H1 (cell line): ENCODE measurements around the gene ATAD3A. TPM values are rescaled to one million over a fixed set of nuclear protein-coding genes. Genes with fewer than 3 reads are reported as not detected.

Experiments used
- CTCF ChIA-PET: fragments of 300-600 bp; sonication (Branson Sonifier 250); formaldehyde crosslinking; loops from one replicate; lab custom pipeline; 2021; ENCODE audit not compliant: partially characterized antibody; lab: Charles Lee
- POLR2A ChIA-PET: fragments of 300-600 bp; sonication (Branson Sonifier 250); formaldehyde crosslinking; loops from one replicate; lab custom pipeline; 2021; ENCODE audit warnings: inconsistent platforms; ENCODE audit not compliant: partially characterized antibody; lab: Charles Lee
- DNase-seq, 2 experiments: peaks; one replicate each; pipeline versions ENCODE4 v3.0.0 to v3.0.0-alpha.2; 2010 to 2022; ENCODE audit warnings: low spot score in 2 of 2, low read depth in 1 of 2, mixed read lengths in 1 of 2
- FAIRE-seq: peaks from 2 replicates; lab custom pipeline; 2011; peaks lifted over from hg19 to GRCh38; lab: Jason Lieb, UNC
- H2AFZ ChIP-seq: 2 replicates; pipeline ENCODE4 v1.8.1; 2012; ENCODE audit warnings: low read length, inconsistent platforms
- H2AK5ac ChIP-seq: 2 replicates; pipeline ENCODE4 v1.6.1; 2013; ENCODE audit warnings: low read depth, low read length
- H2BK120ac ChIP-seq: replicated peaks from 2 replicates; pipeline ENCODE3; 2013; ENCODE audit warnings: low read depth, low read length, inconsistent platforms
- H2BK12ac ChIP-seq: 2 replicates; pipeline ENCODE4 v1.6.1; 2013; ENCODE audit warnings: low read depth, low read length
- H2BK15ac ChIP-seq: 2 replicates; pipeline ENCODE4 v1.6.1; 2013; ENCODE audit warnings: low read length
- H2BK20ac ChIP-seq: 2 replicates; pipeline ENCODE4 v1.6.1; 2013; ENCODE audit warnings: low read length
- H2BK5ac ChIP-seq: 2 replicates; pipeline ENCODE4 v1.6.1; 2013; ENCODE audit warnings: low read depth, low read length
- H3K14ac ChIP-seq: 2 replicates; pipeline ENCODE4 v1.6.1; 2013; ENCODE audit warnings: inconsistent platforms; ENCODE audit not compliant: insufficient read length
- H3K18ac ChIP-seq: 2 replicates; pipeline ENCODE4 v1.6.1; 2013; ENCODE audit warnings: low read length; ENCODE audit errors: extremely low read depth
- H3K23ac ChIP-seq: 2 replicates; pipeline ENCODE4 v1.6.1; 2013; ENCODE audit warnings: inconsistent platforms; ENCODE audit not compliant: insufficient read length
- H3K23me2 ChIP-seq: 2 replicates; pipeline ENCODE4 v1.6.1; 2013; ENCODE audit warnings: low read depth, low read length
- H3K27ac ChIP-seq: 2 replicates; pipeline ENCODE4 v1.6.1; 2011; ENCODE audit warnings: low read depth, low read length, inconsistent platforms
- H3K27me3 ChIP-seq, 4 experiments: replicated peaks in 1 of 4; 1 replicate in 1 of 4; 2 replicates in 3 of 4; pipeline versions ENCODE4 v1.6.1 to v1.8.1; 2011 to 2013; ENCODE audit warnings: low read length in 3 of 4, mild to moderate bottlenecking in 3 of 4, inconsistent platforms in 2 of 4, mixed read lengths in 2 of 4, moderate library complexity in 1 of 4; ENCODE audit not compliant: control insufficient read depth in 3 of 4, insufficient read depth in 3 of 4; ENCODE audit errors: extremely low read depth in 1 of 4
- H3K36me3 ChIP-seq, 4 experiments: 2 replicates each; pipeline versions ENCODE4 v1.6.1 to v1.8.1; 2011 to 2013; ENCODE audit warnings: mild to moderate bottlenecking in 4 of 4, low read length in 3 of 4, moderate library complexity in 2 of 4, control low read depth in 1 of 4, inconsistent platforms in 1 of 4; ENCODE audit not compliant: insufficient read depth in 4 of 4, control insufficient read depth in 2 of 4
- H3K4ac ChIP-seq: replicated peaks from 2 replicates; pipeline ENCODE3; 2013; ENCODE audit warnings: low read length, low read depth, mixed read lengths, inconsistent platforms; ENCODE audit not compliant: insufficient read length
- H3K4me1 ChIP-seq, 4 experiments: replicated peaks in 1 of 4; 1 replicate in 1 of 4; 2 replicates in 3 of 4; pipeline versions ENCODE4 v1.6.1 to v1.8.1; 2011 to 2013; ENCODE audit warnings: low read length in 3 of 4, inconsistent platforms in 2 of 4, mixed read lengths in 1 of 4; ENCODE audit not compliant: insufficient read depth in 4 of 4, control insufficient read depth in 3 of 4
- H3K4me2 ChIP-seq, 2 experiments: 2 replicates each; pipeline versions ENCODE4 v1.6.1 to v1.8.1; 2011 to 2013; ENCODE audit warnings: low read depth in 2 of 2, low read length in 2 of 2, control low read depth in 1 of 2, inconsistent platforms in 1 of 2, mild to moderate bottlenecking in 1 of 2; ENCODE audit not compliant: insufficient read depth in 1 of 2
- H3K4me3 ChIP-seq, 4 experiments: fragments of 200-600, 300-600 bp in 1 of 4; sonication (generic), shearing (Covaris generic), sonication (Bioruptor Twin) in 1 of 4; 2 replicates each; pipeline versions ENCODE4 v1.5.1 to v1.8.1; 2011 to 2016; ENCODE audit warnings: low read length in 4 of 4, low read depth in 3 of 4, control low read depth in 2 of 4, inconsistent platforms in 2 of 4, mild to moderate bottlenecking in 2 of 4, mixed read lengths in 1 of 4, moderate library complexity in 1 of 4; ENCODE audit not compliant: insufficient read depth in 2 of 4; ENCODE audit errors: extremely low read depth in 1 of 4
- H3K56ac ChIP-seq: replicated peaks from 2 replicates; pipeline ENCODE3; 2013; ENCODE audit warnings: low read depth, mild to moderate bottlenecking, mixed read lengths, low read length, inconsistent platforms; ENCODE audit not compliant: insufficient read length
- H3K79me1 ChIP-seq: 2 replicates; pipeline ENCODE4 v1.6.1; 2013; ENCODE audit warnings: low read depth, low read length, control low read depth
- H3K79me2 ChIP-seq, 2 experiments: 2 replicates each; pipeline versions ENCODE4 v1.6.1 to v1.8.1; 2012 to 2013; ENCODE audit warnings: low read length in 2 of 2, mild to moderate bottlenecking in 2 of 2, inconsistent platforms in 1 of 2; ENCODE audit not compliant: insufficient read depth in 2 of 2, control insufficient read depth in 1 of 2
- H3K9ac ChIP-seq, 4 experiments: replicated peaks in 1 of 4; 1 replicate in 1 of 4; 2 replicates in 3 of 4; pipeline versions ENCODE4 v1.6.1 to v1.8.1; 2011 to 2013; ENCODE audit warnings: low read depth in 3 of 4, low read length in 3 of 4, control low read depth in 2 of 4, mild to moderate bottlenecking in 2 of 4, moderate library complexity in 2 of 4, inconsistent platforms in 1 of 4; ENCODE audit errors: extremely low read depth in 1 of 4
- H3K9me3 ChIP-seq, 2 experiments: 2 replicates each; pipeline versions ENCODE4 v1.6.1 to v1.8.1; 2012 to 2013; ENCODE audit warnings: mild to moderate bottlenecking in 2 of 2, moderate library complexity in 2 of 2, control low read depth in 1 of 2, inconsistent platforms in 1 of 2, low read depth in 1 of 2, low read length in 1 of 2, mixed read lengths in 1 of 2; ENCODE audit not compliant: insufficient read depth in 2 of 2
- H4K20me1 ChIP-seq, 2 experiments: replicated peaks in 1 of 2; 2 replicates each; pipeline versions ENCODE3 to v1.8.1; 2011 to 2013; ENCODE audit warnings: inconsistent platforms in 2 of 2, low read length in 2 of 2, mild to moderate bottlenecking in 1 of 2; ENCODE audit not compliant: insufficient read depth in 2 of 2, control insufficient read depth in 1 of 2
- H4K5ac ChIP-seq: 2 replicates; pipeline ENCODE4 v1.6.1; 2013; ENCODE audit warnings: low read length, low read depth, mixed read lengths, inconsistent platforms; ENCODE audit not compliant: insufficient read length
- H4K8ac ChIP-seq: 2 replicates; pipeline ENCODE4 v1.8.0; 2013; ENCODE audit warnings: mild to moderate bottlenecking, moderate library complexity, low read length, inconsistent platforms; ENCODE audit not compliant: insufficient read depth; ENCODE audit errors: extremely low read depth
- H4K91ac ChIP-seq: replicated peaks from 2 replicates; pipeline ENCODE3; 2013; ENCODE audit warnings: low read length, mixed read lengths, inconsistent platforms; ENCODE audit not compliant: insufficient read length
- JUND ChIP-seq: IDR thresholded peaks from 2 replicates; pipeline ENCODE4 v1.6.1; 2011; ENCODE audit warnings: mild to moderate bottlenecking, improper control_type of control experiment, low read length
- MAX ChIP-seq: IDR thresholded peaks from 2 replicates; pipeline ENCODE4 v1.6.1; 2012; ENCODE audit warnings: inconsistent platforms
- NANOG ChIP-seq: IDR thresholded peaks from 2 replicates; pipeline ENCODE4 v1.6.1; 2011; ENCODE audit warnings: low read length, low read depth, mild to moderate bottlenecking, inconsistent platforms; ENCODE audit not compliant: insufficient read depth, poor library complexity, severe bottlenecking
- SIN3A ChIP-seq, 2 experiments: IDR thresholded peaks in 1 of 2; conservative IDR thresholded peaks in 1 of 2; 2 replicates each; pipeline ENCODE4 v1.6.1; 2011 to 2012; ENCODE audit warnings: low read length in 2 of 2, improper control_type of control experiment in 1 of 2, low read depth in 1 of 2, mild to moderate bottlenecking in 1 of 2
- TAF7 ChIP-seq: optimal IDR thresholded peaks from 2 replicates; pipeline ENCODE3; 2011; ENCODE audit warnings: low read depth, mild to moderate bottlenecking, inconsistent platforms, low read length, moderate library complexity, borderline replicate concordance
- YY1 ChIP-seq: IDR thresholded peaks from 2 replicates; pipeline ENCODE4 v1.6.1; 2011; ENCODE audit warnings: low read depth, mild to moderate bottlenecking, low read length
- WGBS, 2 experiments: shearing (Covaris generic) in 1 of 2; methylation state at CpG; one replicate each; pipeline versions ENCODE4 v1.1.6 to v1.1.7; 2013 to 2015; ENCODE audit warnings: low lambda C conversion rate in 2 of 2, mixed read lengths in 2 of 2, inconsistent platforms in 1 of 2, low coverage in 1 of 2, missing lambda C conversion rate in 1 of 2; ENCODE audit not compliant: insufficient replicate concordance in 2 of 2, insufficient coverage in 1 of 2, insufficient read length in 1 of 2; ENCODE audit errors: extremely low coverage in 1 of 2, missing lambda C conversion rate in 1 of 2; 5-methylcytosine and 5-hydroxymethylcytosine counted together
- polyA plus RNA-seq, 7 experiments: library from polyadenylated mRNA; depleted of rRNA in 3 of 7; stranded (reverse) in 5 of 7; unstranded in 2 of 7; fragments of >200 nt in 5 of 7; fragments of 200-250 nt in 2 of 7; gene quantifications; 1 replicate in 5 of 7; 2 replicates in 1 of 7; 4 replicates in 1 of 7; pipeline versions ENCODE4 v1.2.1 to v1.2.3, GENCODE V29; 2011 to 2013; ENCODE audit warnings: missing spikeins in 2 of 7, mixed read lengths in 2 of 7
- total RNA-seq: library from RNA; stranded (reverse); fragmentation: NEBNext Ultra II Directional; extraction: Animal tissue kit (Norgen Biotek cat#: 25700); gene quantifications from 2 replicates; pipeline ENCODE4 v1.2.1, GENCODE V29; 2021

ATAD3A gene
- total and polyA plus RNA-seq, 2 of the 8 experiments (the other 6 are each of a cell fraction or from before 2014, with no cell fraction given), result 28.3 to 64.7 TPM

DNA sequence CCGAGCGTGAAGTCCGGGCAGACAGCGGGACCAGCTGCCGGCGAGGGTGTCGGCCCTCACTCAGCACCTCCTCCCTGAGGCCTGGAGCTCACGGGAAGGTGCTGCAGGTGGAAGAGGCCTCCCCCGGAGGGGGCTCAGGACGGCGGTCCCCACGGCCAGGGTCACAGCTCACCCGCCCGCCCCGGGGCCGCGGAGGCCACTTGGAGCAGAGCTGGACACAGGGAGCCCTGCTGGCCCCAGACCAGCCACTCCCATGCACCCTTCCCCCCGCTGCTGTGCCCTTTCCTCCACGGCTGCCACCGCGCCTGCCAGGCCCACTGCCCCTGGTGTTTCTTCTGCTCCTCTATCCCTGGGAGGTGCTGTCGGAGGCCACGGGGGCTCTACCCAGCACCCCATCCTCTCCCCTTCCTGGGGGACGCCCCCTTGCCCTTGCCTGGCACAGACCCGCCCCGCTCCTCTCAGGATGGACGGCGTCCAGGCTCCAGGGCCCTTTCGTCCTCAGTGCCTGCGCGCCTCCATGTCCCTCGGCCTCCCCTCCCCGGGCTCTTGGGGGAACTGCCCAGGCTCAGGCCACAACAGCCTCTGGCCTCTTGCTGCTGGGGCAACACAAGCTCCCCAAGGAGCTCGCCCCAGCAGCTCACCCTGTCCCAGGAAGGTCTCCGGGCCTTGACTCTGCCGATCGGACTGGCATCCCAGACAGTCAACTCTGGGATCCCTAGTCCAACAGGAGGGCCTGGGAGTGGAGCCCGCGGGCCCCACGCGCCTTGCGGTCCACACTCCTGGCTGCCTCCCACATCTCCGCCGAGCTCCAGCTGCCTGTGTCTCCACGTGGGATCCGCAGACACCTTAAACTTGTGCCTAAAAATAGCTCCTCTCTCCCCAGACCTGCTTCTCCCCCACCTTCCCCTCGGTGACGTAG, 24.3 kb downstream of the ATAD3A start:
- Histone ChIP-seq H3K56ac (no peak overlapping the region), H3K23ac (no peak overlapping the region), H3K4me1 (peaks cover 0 to 9% (median 3%) of the 10 kb centered on the region in 4 experiments; a peak in 3 of 7 replicates), H3K79me2 (peaks cover 0 to 5% of the 10 kb centered on the region in 2 experiments; a peak in 1 of 4 replicates), H3K4me2 (no peak overlapping the region), H2AK5ac (no peak overlapping the region), H3K36me3 (peaks cover 0 to 7% (median 3%) of the 10 kb centered on the region in 4 experiments; a peak in 3 of 8 replicates), H2BK15ac (no peak overlapping the region), H2BK20ac (no peak overlapping the region), H3K4ac (no peak overlapping the region), H3K9ac (0 out of 7 replicates have a peak overlapping the region, but pooled peaks of 1 of the 4 experiments have one; percentile 14), H2BK12ac (no peak overlapping the region), H3K27me3 (no peaks in the 10 kb centered on the region), H2BK120ac (no peak overlapping the region), H3K9me3 (no peaks in the 10 kb centered on the region), H2AFZ (no peak overlapping the region), H4K91ac (no peak overlapping the region), H3K23me2 (peaks cover 10% of the 10 kb centered on the region; the same call in 1 of the 2 replicates), H3K27ac (no peak overlapping the region; the same call in 1 of the 2 replicates), H3K79me1 (peaks cover 7% of the 10 kb centered on the region), H3K14ac (no peak overlapping the region), H3K4me3 (no peak overlapping the region), H3K18ac (no peak overlapping the region), H2BK5ac (no peak overlapping the region), H4K20me1 (peaks cover 3 to 13% of the 10 kb centered on the region in 2 experiments), H4K5ac (no peak overlapping the region), H4K8ac (no peak overlapping the region; the same call in 1 of the 2 replicates)
- no peak for TF ChIP-seq MAX
- TF ChIP-seq YY1, result no peak
- TF ChIP-seq NANOG, result no peak
- no peak for TF ChIP-seq TAF7
- TF ChIP-seq JUND, result no peak
- TF ChIP-seq SIN3A (conservative IDR thresholded peaks at IDR 0.05 in 1 of 2, IDR thresholded peaks at IDR 0.05 in 1 of 2; ENCODE audit: low read depth in 1 of 2, low read length in 2 of 2), result no peak
- no peak for DNase-seq
- no peak for FAIRE-seq
- POLR2A ChIA-PET, result interaction anchor here (1.0 to 2.0 kb wide), 9 partner anchors 12 to 95 kb away, joined by 3 to 8 read pairs (median 5); no protein-coding TSS in a partner anchor
- CTCF ChIA-PET, result interaction anchor here (0.5 to 1.0 kb wide), 4 partner anchors 31 to 136 kb away, joined by 3 to 4 read pairs (median 3); no protein-coding TSS in a partner anchor
- 94% methylated on average over 40 of the region's 48 CpGs; no CpG with 5 or more reads in 1 of the 2 experiments for WGBS, 2 experiments
